GM21390 (cell line): Measurements from ENCODE around the gene ATP6V0C.

ENCODE experiments used
- ATAC-seq: cut with Tn5 transposase; IDR thresholded peaks from one replicate; pipeline ENCODE4 v1.9.1; 2021; ENCODE audit not compliant: unreplicated experiment

ATP6V0C gene

DNA sequence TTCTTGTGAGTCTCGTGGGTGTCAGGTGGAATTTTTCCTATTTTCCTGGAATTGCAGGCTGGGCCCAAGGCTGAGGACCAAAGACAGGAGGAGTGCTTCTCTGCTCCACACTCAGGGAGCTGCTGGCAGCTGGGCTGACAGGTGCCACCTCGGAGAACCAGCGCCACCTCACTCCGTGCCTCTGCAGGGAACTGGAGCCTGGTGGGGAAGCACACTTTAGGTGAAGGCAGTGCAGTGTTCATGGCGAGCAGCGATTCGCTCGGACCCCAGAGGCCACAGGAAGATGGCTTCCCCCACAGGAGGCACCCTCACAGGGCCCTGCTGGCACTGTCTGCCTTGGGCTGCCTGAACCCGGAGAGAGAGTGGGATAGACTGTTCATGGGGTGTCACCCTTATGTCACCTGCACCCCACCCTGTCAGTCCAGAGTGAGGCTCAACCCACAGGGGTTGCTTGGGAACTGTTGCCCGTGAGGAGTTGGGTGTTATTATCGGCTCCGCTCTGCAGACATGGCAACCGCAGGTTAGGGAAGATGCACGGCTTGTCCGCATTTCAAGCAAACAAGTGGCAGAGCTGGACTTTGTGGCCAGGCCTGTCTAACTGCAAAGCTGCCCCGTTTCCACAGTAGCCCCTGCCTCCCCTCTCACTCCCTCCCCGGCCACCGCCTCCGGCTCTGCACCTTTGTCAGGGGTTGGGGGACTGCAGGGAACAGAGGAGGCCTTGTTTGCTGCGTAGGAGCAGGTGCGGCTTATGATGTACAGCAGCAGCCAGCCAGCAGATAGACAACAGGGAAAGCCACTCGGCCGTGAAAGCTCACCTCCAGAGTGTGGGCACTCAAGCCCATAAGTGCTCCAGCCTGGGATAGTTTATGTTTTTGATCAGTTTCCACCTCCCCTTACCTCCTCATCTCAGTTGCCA, 23.3 kb upstream of the ATP6V0C start:
- ATAC-seq = no peak

DNA sequence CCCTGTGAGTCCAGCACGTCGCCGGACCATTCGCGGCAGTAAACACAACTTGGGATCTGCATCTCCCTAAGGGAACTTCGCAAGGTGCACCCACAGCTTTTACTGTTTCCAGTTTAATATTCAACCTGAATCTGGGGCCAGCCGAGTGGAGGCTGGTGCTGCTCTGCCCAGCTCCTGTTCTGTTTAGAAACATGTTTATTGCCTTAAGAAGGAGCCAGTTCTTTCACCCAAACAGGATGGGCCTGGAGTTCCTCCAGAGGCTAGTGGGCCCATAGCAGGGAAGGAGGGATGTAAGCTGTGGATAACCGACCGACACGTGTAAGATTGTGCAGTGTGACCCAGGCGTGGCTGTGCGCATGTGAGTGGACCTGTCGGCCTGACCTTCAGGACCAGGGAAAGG, 21.5 kb upstream of the ATP6V0C start:
- no peak for ATAC-seq

GRCh38 chr16:2493605-2494004, 20.1 kb upstream of the ATP6V0C start:
- ATAC-seq = no peak

- no peak for ATAC-seq
Observed at GRCh38 chr16:2494616-2495015, 19.1 kb upstream of the ATP6V0C start.

GRCh38 chr16:2495041-2495440, 18.7 kb upstream of the ATP6V0C start:
- no peak for ATAC-seq

DNA sequence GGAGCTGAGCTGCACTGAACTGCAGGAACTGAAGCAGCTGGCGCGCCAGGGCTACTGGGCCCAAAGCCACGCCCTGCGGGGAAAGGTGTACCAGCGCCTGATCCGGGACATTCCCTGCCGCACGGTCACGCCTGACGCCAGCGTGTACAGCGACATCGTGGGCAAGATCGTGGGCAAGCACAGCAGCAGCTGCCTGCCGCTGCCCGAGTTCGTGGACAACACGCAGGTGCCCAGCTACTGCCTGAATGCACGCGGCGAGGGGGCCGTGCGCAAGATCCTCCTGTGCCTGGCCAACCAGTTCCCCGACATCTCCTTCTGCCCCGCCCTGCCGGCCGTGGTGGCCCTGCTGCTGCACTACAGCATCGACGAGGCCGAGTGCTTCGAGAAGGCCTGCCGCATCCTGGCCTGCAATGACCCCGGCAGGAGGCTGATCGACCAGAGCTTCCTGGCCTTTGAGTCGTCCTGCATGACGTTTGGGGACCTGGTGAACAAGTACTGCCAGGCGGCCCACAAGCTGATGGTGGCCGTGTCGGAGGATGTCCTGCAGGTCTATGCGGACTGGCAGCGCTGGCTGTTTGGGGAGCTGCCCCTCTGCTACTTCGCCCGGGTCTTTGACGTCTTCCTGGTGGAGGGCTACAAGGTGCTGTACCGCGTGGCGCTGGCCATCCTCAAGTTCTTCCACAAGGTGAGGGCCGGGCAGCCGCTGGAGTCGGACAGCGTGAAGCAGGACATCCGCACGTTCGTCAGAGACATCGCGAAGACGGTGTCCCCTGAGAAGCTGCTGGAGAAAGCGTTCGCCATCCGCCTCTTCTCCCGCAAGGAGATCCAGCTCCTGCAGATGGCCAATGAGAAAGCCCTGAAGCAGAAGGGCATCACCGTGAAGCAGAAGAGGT, 17.3 kb upstream of the ATP6V0C start:
- ATAC-seq = no peak

DNA sequence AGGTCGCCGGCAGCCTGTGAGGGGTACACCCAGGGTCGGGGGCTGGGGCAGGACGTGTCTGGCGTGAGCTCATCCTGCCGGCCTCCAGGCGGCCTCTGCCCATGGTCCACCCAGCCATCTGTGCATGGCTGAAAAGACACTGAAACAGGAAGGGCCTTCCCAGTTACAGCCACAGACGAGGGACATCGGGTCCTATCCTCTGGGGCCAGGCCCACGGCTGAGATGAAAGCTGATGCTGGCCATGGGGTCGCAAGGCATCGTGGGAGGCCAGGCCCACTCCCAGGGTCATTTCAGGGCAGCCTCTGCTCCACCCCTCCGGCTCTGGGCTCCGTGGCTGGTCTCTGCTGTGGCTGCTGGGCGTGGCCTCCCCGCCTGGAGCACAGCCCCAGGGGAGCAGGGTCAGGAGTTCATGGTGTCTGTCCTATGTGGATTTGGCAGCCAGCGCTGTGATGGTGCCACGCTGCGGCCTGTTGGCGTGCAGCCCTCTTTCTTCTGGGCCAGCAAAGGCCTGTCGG, 16.6 kb upstream of the ATP6V0C start:
- ATAC-seq = no peak

DNA sequence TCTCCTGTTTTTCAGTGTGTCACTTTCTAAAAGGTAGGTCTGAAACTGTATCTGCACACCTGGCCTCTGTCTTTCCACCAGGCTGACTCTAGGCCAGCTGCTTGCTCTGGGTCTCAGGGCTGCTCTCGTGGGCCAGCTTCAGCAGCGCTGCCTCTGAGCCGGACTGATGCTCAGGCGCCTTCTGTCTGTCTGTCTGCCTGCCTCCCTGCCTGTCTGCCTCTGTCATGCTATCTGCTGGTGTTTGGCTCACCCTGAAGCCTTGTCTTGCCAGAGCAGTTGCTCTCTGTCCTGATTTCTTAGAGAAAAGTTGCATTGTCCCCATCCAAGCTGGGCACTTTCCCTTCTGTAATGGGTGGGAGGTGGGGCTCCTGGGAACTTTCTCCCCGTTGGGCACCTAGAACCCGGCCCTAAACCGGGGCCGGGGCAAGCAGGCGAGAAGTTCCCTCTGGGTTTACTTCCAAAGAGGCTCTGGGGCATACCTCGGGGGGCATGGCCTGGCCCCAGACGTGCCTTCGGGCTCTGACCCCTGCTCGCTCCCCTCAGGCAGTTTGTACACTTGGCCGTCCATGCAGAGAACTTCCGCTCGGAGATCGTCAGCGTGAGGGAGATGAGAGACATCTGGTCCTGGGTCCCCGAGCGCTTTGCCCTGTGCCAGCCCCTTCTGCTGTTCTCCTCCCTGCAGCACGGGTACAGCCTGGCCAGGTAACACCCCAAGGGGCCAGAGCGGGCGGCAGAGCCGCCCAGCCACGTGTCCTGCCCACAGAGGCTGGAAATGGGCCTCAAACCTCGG, 15.9 kb upstream of the ATP6V0C start:
- no peak for ATAC-seq

DNA sequence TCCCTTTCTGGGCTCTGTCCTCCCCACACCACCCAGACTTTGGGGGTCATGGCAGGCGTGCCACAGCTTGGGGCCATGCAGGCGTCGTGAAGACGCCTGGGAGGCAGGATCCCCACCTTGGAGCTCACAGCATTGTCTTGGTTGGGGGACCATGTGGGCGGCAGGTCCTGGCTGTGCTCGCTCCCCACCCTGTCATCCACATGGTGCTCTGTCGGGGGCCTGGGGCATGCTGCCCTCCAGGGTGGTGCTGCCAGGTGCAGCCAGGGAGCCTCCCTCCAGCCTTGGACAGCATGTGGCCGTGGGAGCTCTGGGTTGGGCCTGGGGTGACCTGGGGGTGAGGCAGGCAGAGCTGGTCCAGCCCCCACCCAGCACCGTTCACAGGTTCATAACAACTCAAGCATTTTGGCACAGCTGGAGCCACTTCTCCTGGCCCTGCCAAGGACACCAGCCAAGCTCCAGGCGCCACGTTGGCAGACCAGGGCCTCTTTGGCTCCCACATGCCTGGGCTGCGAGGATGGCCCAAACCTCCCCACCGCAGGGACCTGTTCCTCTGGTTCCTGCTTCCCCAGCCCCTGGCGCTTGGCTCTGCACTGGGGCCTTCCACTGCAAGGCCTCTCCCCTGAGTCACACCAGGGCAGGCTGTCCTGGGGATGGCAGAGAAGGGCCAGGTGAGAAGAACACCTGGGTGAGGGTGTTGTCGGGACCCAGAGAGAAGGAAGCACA, 15.1 kb upstream of the ATP6V0C start:
- no peak for ATAC-seq

DNA sequence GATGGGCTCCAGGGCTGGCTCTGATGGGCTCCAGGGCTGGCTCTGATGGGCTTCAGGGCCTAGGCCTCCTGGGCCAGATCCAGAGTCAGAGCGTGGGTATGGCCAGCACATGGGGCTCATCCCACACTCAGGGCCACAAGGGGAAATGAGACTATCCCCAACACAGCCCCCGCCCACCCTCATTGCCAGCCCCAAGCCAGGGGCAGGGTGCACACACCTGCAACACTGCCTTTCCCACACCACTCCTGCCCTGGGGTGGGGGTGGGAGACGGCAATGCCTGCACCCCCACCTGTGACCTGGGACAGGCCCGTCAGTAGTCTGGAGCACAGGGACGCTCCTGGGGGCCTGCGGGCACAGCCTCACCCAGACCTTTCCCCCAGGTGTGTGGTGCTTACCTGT, 14.3 kb upstream of the ATP6V0C start:
- no peak for ATAC-seq

- no peak for ATAC-seq
Observed at GRCh38 chr16:2499890-2500429, 13.8 kb upstream of the ATP6V0C start.

GRCh38 chr16:2500430-2500917, 13.3 kb upstream of the ATP6V0C start:
- ATAC-seq = no peak

DNA sequence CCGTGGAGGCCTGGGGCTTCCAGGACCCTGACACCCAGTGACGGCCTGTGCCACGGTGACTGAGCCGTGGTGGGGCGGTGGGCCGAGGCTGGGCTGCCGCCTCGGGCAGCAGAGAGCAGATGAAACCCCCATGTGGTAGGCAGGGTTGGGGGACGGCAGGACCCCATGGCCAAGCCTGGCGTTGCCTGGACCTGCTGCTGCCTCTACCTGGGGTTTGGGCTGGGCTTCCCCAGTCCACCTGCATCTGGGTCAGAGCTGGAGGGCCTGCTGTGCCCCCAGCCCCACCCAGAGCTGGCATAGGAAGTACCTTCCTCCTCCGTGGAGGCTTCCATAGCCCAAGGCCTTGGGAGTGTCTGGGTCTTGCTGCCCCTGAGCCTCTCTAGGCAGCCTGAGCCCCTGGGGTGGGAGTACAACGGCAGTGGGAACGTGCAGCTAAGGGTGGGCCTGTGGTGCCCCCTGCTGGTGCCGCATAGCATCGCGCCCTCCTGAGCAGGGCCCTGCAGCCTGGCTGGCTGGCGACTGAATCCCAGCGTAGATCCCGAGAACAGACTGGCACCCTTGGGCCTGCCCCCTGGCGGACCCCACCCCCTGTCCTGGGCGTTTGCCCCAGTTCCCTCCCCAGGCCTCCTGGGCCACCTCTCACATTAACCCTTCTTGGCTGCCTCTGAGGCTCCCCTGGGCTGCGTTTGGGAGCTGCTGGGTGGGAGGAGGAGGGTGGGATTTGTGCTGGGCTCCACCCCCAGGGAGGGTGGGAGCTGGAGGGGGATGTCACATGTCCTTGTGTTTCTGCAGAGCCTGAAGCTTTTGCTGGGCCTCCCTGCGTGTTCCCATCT, 12.6 kb upstream of the ATP6V0C start:
- ATAC-seq = no peak

- no peak for ATAC-seq
Observed at GRCh38 chr16:2501946-2502895, 11.5 kb upstream of the ATP6V0C start.

DNA sequence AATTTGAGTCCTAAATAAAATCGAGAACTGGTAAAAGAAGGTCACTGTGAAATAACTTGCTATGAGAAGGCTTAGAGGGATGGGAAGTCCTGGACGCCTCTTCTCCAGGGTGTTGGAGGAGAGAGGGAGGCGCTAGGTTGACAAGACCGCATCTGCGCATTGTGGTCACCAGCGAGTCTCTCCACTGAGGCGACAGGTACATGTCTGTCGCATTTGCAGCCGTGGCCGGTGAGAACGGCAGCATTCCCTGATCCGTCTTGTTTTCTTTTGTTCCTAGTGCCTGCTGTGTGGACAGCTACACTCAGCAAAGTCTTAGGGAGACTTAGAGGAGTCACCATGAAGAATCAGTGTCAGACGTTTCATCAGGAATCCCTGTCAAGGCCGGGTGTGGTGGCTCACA, 8.1 kb upstream of the ATP6V0C start:
- ATAC-seq = no peak

- no peak for ATAC-seq
Observed at GRCh38 chr16:2507052-2507659, 6.6 kb upstream of the ATP6V0C start.

DNA sequence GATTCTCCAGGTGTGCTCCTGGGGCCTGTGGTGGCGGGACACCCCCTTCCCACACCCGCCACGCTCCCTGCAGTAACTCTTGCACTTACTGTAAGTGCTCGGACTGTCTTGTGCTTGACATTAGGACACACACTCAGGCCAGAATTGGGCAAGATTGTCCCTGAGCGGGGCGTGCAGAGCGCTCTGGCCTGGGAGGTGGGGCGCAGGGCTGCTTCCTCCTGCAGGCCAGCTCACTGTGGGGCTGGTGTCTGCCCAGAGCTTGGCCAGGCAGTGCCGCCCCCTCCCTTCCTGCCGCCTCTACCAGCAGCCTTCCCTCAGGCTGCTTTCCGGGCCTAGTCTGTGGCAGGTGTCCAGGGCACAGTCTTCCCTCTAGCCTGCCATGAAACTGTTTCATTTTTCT, 6.1 kb upstream of the ATP6V0C start:
- ATAC-seq = no peak
